Measurements from ENCODE around the gene HOXA2.

- TF ChIP-seq CTCF (IDR thresholded peaks at IDR 0.05) (no peak), POLR2AphosphoS5 (IDR thresholded peaks at IDR 0.05; ENCODE audit: insufficient read depth in 1 of 2, low read depth in 1 of 2) (no peak), POLR2A (IDR thresholded peaks at IDR 0.05) (no peak)
Measured at GRCh38 chr7:27144781-27145164, 42.3 kb upstream of the HOXA2 start.
